ENCODE measurements around the gene SLC49A4. TPM values are rescaled to one million over a fixed set of nuclear protein-coding genes. Genes with fewer than 3 reads are reported as not detected.

The SLC49A4 gene
- total RNA-seq, 1 experiment from 2014 or later, result 10.2 TPM

DNA sequence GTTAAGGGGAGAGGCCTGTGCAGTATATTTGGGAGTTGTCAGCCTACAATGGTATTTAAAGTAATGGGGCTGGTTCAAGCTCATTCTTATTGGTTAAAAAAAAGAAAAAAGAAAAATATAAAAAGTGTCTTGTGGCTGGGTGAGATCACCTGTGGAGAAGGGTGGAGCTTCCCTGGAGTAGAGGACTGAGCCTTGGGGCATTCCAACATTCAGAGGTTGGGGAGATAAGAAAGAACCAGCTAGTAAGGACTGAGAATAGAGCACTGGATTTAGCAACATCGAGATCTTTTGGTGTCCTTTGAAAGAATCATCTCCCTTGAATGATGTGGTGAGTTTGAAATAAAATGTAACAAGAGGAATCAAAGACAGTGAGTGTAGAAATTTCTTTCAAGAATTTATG lies 5.2 kb downstream of the SLC49A4 start:
- Mint-ChIP-seq H3K27me3 (ENCODE audit: low read depth) (peaks cover 9% of the 10 kb centered on the region), H3K4me1 (peaks cover 5% of the 10 kb centered on the region), H3K27ac (no peak overlapping the region), H3K36me3 (no peaks in the 10 kb centered on the region), H3K9me3 (no peaks in the 10 kb centered on the region), H3K4me3 (no peak overlapping the region)
- CTCF ChIA-PET, result interaction anchor here (1.0 kb wide), 1 partner anchor 26 kb away, joined by 3 read pairs; no protein-coding TSS in a partner anchor
- POLR2A ChIA-PET, result no interaction called here
- TF ChIP-seq ZNF425 (CRISPR knock-in tag; conservative IDR thresholded peaks at IDR 0.05) (no peak), NFYB (CRISPR knock-in tag; conservative IDR thresholded peaks at IDR 0.05; ENCODE audit: low read depth) (no peak), ELF4 (CRISPR knock-in tag; IDR thresholded peaks at IDR 0.05; ENCODE audit: low read depth) (no peak), ATF2 (CRISPR knock-in tag; IDR thresholded peaks at IDR 0.05; ENCODE audit: borderline replicate concordance, low read depth) (no peak), ESRRA (CRISPR knock-in tag; IDR thresholded peaks at IDR 0.05; ENCODE audit: borderline replicate concordance) (no peak), ZNF671 (CRISPR knock-in tag; IDR thresholded peaks at IDR 0.05) (no peak), ETV6 (CRISPR knock-in tag; IDR thresholded peaks at IDR 0.05) (no peak), PREB (CRISPR knock-in tag; IDR thresholded peaks at IDR 0.05; ENCODE audit: borderline replicate concordance) (no peak), ZSCAN18 (CRISPR knock-in tag; IDR thresholded peaks at IDR 0.05) (no peak), AFF4 (CRISPR knock-in tag; IDR thresholded peaks at IDR 0.05; ENCODE audit: borderline replicate concordance) (no peak), FOXP1 (CRISPR knock-in tag; IDR thresholded peaks at IDR 0.05; ENCODE audit: borderline replicate concordance) (no peak), HMGA2 (CRISPR knock-in tag; IDR thresholded peaks at IDR 0.05) (no peak), FOXK1 (CRISPR knock-in tag; IDR thresholded peaks at IDR 0.05) (no peak)
- TF ChIP-seq, protein P1, sequence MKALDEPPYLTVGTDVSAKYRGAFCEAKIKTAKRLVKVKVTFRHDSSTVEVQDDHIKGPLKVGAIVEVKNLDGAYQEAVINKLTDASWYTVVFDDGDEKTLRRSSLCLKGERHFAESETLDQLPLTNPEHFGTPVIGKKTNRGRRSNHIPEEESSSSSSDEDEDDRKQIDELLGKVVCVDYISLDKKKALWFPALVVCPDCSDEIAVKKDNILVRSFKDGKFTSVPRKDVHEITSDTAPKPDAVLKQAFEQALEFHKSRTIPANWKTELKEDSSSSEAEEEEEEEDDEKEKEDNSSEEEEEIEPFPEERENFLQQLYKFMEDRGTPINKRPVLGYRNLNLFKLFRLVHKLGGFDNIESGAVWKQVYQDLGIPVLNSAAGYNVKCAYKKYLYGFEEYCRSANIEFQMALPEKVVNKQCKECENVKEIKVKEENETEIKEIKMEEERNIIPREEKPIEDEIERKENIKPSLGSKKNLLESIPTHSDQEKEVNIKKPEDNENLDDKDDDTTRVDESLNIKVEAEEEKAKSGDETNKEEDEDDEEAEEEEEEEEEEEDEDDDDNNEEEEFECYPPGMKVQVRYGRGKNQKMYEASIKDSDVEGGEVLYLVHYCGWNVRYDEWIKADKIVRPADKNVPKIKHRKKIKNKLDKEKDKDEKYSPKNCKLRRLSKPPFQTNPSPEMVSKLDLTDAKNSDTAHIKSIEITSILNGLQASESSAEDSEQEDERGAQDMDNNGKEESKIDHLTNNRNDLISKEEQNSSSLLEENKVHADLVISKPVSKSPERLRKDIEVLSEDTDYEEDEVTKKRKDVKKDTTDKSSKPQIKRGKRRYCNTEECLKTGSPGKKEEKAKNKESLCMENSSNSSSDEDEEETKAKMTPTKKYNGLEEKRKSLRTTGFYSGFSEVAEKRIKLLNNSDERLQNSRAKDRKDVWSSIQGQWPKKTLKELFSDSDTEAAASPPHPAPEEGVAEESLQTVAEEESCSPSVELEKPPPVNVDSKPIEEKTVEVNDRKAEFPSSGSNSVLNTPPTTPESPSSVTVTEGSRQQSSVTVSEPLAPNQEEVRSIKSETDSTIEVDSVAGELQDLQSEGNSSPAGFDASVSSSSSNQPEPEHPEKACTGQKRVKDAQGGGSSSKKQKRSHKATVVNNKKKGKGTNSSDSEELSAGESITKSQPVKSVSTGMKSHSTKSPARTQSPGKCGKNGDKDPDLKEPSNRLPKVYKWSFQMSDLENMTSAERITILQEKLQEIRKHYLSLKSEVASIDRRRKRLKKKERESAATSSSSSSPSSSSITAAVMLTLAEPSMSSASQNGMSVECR (CRISPR knock-in tag; IDR thresholded peaks at IDR 0.05; ENCODE audit: borderline replicate concordance), result no peak
- DNase-seq (ENCODE audit: low spot score) (no peak), ATAC-seq (no peak)
